Measurements from ENCODE around the gene PJVK.

Gene PJVK

DNA sequence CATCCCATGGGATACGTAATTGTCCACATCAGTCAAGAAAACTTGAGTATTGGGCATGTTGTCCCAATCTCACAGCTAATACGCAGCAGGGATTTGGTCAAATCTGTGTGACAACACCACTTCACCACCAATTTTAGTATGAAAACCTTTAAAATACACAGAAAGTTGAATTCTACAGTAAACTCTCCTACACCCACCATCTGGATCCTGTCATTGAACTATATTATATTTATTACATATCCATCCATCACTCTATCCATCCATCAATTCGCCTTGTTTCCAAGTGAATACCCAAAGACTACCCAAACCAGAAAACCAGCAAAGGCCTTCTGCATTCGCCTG lies 28.1 kb downstream of the PJVK start:
- H3K27ac ChIP-seq, result peak overlapping the region; percentile 49
- no peak for DNase-seq (ENCODE audit: low read depth, low spot score)

DNA sequence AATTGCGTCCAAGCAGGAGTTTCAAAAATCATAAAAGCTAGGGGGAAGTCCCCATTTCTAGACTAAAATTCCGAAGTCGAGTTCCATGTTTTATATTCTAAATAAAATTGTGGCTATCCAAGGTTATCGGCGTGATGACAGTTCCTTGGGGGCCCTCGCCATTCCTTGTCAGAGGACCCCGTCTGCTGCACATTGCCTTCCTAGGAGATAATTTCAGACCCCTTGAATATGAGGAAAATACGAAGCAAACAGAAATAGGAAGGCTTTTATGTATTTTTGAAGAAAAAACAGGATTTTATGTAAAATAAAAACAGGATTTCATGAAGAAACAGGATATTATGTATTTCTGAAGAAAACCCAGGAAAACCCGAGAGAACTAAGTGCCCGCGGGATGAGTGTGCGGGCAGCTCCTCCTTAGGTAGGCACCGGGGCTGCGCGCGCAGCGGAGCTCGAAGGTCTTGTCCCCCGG lies 28.6 kb downstream of the PJVK start:
- DNase-seq (ENCODE audit: low read depth, low spot score), result no peak
- H3K27ac ChIP-seq, result peak overlapping the region; percentile 49

DNA sequence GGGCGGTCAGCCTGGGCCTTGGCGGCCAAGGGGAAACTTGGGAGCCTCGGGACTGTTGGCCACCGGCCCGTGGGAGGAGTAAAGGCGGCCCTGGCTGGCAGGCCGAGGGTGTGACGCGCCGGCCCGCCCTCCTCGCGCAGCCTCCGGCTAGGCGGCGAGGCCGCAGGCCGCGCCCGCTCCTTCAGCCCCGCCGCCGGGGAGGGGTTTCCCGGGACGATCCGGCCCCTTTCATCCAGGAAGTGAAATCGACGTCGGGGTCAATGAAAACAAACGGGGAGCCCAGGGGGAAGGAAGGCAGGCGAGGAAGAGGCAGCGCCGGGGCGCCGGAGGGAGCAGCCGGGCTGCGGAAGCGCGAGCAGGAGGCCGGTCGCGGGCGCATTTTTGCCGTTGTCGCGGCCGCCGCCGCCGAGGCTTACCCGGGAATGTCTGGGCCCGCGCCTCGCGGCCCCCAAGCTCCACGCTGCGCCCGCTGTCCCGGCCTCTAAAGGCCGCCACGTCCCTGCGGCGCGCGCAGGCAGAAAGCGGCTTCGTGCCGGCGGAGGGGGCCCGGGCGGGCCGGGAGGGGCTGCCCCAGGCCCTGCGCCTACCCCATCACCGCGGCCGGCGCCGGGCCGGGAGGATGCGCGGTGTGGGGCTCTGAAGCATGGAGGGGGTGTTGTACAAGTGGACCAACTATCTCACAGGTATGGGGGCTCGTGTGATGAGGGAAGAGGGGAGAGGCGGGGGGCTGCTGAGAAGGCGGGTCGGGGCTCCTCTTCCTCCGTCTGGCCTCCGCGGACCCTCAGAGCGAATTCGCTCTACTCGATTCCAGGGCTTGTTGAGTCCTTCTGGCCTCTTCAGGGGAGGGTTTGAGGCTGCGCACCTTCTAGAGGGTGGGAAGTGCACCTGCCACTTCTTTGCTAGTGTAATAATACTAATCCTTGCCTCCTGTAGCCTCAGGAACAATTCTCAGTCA lies 29.3 kb downstream of the PJVK start, which contains the start of gene PLEKHA3:
Gene PLEKHA3, plus strand, starts transcription at position 231 of the 955 bp plus-strand sequence. Its CDS starts 413 bp downstream, at position 644.
- peak within 1 kb of the TSS; percentile 49 for H3K27ac ChIP-seq
- DNase-seq (ENCODE audit: low read depth, low spot score), result peak; percentile 37

DNA sequence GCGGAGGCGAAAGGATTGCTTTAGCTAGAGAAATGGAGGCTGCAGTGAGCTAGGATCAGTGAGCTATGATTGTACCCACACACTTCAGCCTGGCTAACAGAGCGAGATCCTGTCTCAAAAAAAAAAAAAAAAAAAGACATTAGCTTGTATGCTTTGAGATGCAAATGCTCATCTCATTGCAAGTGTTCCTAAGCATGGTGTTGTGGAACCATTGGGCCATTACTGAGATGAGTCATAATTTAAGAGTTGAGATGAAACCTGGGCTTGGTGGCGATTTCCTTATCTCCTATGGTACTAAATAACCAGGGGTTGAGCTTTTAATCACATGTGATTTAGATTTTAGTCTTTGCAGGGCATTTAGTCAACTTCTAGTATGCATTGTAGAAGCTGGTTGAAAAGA lies 31.3 kb downstream of the PJVK start:
- H3K27ac ChIP-seq, result no peak overlapping the region
- no peak for DNase-seq (ENCODE audit: low read depth, low spot score)

DNA sequence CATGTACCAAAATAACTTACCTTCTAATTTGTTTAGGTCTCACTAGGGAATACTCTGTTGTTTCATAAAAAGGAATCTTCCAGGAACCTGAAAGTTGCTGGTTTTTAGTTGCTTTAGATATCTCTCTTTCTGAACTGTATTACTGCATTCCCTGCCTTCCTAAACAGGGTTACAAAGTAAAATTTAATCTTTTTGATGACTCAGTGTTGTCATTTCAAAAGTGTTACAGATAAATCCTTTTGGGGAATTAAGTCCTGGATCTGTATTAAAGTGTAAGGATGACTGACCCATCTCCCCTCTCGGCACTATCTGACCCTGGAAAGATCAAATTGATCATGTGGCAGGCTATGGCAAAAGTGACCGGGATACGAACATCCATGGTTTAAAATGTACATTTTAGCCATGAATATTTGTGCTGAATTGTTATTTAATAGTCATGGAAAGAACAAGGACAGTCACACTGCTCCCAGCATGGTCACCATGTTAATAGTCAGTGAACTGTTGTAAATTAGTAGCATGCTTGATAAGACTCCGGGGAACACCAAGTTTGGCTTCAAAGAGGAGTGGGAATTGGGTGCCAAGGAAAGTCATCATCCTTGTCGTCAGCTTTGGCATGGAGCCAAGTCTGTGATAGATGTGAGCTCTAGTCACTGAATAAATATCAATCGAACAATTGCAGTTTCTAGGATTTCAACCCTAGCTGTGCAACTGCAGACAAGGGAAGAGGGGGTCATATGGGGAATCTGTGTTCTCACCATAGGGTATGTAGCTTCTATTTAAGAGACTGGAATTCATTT lies 33.3 kb downstream of the PJVK start:
- no peak for DNase-seq (ENCODE audit: low read depth, low spot score)
- no peak overlapping the region for H3K27ac ChIP-seq

DNA sequence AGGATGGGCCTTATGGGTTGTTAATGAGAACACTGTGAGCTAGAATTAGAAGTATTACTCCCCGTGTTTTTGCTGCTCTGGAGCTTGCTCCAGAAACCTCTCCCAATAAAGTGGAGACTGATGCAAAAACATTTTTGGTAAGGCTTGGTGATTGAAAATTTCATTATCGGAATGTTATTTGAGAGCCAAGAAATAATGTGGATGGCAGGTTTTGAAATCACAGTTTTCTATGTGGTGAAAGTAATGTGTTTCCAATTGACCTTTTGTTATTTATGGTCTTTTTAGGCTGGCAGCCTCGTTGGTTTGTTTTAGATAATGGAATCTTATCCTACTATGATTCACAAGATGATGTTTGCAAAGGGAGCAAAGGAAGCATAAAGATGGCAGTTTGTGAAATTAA lies 34.2 kb downstream of the PJVK start:
- H3K27ac ChIP-seq, result no peak overlapping the region
- no peak for DNase-seq (ENCODE audit: low read depth, low spot score)

DNA sequence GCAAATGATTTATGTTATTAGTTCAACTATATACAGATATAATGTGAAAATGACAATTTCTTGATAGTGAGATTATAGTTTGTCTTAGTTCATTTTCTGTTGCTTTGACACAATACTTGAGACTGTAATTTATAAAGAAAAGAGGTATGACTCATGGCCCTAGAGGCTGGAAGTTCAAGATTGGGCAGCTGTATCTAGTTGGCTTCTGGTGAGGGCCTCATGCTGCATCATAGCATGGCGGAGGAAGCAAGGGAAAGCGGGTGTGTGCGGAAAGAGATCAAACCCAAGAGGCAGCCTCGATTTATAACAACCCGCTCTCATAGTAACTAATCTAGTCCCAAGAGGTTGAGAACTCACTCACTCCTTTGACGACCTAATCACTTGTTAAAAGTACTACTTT lies 40.4 kb downstream of the PJVK start:
- H3K27ac ChIP-seq, result no peak overlapping the region
- DNase-seq (ENCODE audit: low read depth, low spot score), result no peak

DNA sequence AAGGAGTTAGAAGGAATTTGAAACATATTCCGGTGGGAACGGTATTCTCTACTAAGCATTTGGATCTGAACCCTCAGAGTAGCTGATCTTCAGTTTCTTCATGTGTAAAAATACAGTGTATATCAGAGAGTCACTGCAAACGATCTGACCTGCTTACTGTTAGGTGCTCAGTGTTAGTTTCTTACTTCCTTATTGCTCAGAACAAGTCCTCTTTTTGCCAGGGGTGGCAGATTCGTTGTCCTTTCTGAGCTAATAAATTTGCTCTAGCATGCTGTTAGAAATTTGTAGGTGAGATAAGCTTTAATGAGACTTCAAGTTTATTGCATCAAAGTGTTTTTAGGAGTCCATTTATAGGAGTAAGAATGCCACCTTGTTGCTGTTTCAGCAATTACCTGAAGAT lies 44.9 kb downstream of the PJVK start:
- no peak for DNase-seq (ENCODE audit: low read depth, low spot score)

DNA sequence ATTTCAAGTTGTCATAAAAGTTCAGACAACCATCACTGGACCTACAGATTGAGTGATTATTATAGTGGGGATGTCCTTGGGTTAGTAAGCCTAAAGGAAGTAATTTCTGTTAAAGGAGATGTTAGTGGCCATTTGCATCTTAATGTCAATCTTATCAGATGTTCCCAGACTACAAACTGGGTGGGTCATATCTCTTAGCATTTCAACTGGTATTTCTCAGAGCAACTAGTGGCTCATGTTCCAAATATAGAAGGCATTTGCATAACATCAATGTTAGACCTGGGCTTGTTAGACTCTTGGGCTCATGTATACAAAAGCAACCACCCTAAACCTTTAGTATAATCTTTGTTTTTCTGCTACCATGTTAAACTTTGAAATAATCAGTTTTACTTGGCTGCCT lies 47.0 kb downstream of the PJVK start:
- no peak for DNase-seq (ENCODE audit: low read depth, low spot score)
- no peak overlapping the region for H3K27ac ChIP-seq

More for the DNA sequence above, 44.9 kb downstream of the PJVK start:
- no peak overlapping the region for H3K27ac ChIP-seq

DNA sequence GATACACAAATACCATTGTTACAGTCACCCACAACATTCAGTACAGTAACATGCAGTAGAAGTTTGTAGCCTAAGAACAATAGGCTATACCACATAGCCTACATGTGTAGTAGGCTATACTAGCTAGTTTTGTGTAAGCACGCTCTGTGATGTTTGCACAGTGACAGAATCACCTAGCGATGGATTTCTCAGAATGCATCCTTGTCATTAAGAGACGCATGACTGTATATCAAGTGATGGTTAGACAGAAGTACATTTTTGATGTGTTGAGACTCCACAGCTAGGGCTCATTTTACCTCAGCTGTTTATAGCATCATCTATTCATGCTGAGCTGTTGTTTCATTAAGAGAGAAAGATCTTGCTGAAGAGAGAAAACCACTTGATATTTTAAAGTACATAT lies 48.5 kb downstream of the PJVK start:
- no peak for DNase-seq (ENCODE audit: low read depth, low spot score)

DNA sequence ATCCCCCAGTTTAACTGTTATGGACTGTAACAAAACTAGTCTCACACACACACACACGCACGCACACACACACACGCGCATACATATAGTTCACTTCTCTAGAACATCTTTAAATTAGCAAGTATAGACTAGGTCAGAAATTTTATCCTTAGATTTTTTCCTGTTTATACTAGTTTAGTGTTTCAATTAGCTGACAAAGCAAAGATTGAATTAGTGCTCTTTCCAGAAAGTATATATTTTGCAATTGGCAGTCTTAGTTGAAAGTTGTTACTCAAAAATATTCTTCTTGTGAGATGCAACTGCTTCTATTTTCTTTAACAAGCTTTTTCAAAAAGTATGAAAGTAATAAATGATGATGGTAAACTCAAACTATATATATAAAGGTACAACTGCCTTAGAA lies 51.6 kb downstream of the PJVK start:
- no peak for DNase-seq (ENCODE audit: low read depth, low spot score)

More for the DNA sequence above, 48.5 kb downstream of the PJVK start:
- no peak overlapping the region for H3K27ac ChIP-seq

DNA sequence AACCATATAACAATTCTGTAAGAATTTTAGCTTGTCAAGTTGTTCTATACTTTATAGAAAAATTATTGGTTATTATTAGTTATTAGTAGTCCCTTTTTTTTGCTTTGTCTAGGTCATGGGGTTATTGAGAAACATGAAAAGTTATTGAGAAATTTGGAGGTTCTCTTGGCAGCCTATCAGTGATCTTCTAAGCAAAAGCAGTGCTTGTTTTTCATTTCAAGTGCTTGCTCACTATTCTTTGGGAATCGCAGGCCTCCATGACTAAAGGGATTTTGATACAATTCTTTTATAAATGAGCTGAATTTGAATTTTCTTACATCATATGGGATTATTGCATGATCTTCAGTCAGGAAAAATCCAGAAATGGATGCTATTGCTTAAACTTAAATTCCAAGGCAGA lies 54.9 kb downstream of the PJVK start:
- no peak for DNase-seq (ENCODE audit: low read depth, low spot score)
- H3K27ac ChIP-seq, result no peak overlapping the region

More for the DNA sequence above, 51.6 kb downstream of the PJVK start:
- no peak overlapping the region for H3K27ac ChIP-seq

DNA sequence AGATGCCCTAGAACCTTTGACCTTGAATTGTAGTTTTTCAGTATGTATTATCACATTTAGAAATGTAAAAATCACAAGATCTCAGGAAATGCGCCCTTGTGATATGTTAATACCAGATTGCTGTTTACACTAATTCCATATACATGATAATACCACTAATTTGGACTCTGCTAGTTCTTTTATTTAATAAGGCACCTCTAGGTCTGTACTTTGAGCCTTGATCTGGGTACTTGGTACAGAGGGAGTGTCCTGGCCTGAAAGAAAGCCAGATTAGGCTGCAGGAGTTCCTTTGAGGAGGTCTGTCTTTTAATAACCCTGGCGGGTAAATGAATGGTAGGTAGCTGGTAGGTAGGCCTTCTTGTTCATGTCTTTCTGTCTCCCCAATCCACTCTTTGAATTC lies 55.3 kb downstream of the PJVK start:
- DNase-seq (ENCODE audit: low read depth, low spot score), result no peak
- no peak overlapping the region for H3K27ac ChIP-seq

DNA sequence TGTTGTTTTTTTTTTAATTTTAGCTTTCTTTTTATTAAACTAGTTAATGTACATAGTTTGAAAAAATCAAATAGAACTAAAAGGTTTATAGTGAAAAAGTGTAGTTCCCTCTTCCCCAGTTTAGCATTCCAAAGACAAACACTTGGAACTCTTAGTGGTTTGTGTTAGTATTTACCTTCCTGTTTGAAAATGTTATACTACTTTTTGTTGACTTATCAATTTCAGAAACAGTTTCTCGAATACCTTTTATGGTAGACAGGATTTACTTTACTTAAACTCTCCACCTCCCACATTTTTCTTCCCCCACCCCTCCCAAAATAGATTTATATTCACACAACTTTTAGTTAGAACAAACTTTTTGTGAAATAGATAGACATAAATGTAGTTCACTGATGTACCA lies 55.8 kb downstream of the PJVK start:
- H3K27ac ChIP-seq, result no peak overlapping the region
- DNase-seq (ENCODE audit: low read depth, low spot score), result no peak

DNA sequence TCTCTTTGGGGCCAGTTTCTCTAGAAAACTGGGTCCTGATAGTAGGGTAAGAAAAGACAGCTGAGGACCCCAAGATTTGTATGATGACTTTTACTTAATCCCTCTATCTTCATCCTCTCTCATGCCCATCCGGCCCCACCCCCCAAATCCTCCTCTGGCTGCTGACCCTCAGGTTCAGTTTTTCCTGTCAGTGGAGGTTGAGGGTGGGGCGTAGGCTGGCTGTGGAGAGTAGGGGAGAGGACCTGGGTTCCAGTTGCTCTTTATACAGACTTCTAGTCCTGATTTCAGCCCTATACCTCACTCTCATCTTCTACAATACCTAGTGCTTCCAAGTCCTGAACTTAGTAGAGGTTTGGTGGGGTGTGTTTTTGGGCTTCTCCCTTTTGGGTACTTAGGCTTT lies 57.5 kb downstream of the PJVK start:
- H3K27ac ChIP-seq, result no peak overlapping the region
- no peak for DNase-seq (ENCODE audit: low read depth, low spot score)

DNA sequence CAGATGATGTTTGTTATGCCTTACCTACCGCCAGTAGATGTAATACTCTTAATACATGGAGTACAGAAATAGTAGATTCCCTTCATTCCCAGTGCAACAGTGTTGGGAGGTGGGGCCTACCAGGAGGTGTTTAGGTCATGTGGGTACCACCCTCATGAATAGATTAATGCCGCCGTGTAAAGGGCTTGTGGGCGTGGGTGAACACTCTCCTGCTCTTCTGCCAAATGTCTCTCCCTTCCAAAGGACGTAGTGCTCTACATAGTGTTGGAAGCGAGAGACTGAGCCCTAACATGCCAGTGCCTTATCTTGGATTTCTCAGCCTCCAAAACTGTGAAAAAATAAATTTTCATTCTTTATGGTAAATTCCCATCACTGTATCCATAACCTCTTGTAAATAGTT lies 59.2 kb downstream of the PJVK start:
- no peak overlapping the region for H3K27ac ChIP-seq
- no peak for DNase-seq (ENCODE audit: low read depth, low spot score)
